HFFc6 (cell line): ENCODE measurements around the gene LYSMD3. TPM values are rescaled to one million over a fixed set of nuclear protein-coding genes. Genes with fewer than 3 reads are reported as not detected.
A peak's percentile ranks its signal among the peaks of the same experiment; 100 is the strongest.

Experiments
- DNase-seq: peaks from one replicate; pipeline ENCODE4 v3.0.0-alpha.2; 2018
- H3K27ac Mint-ChIP-seq: 2 replicates; pipeline ENCODE4 v1.8.0; 2020; ENCODE audit warnings: mild to moderate bottlenecking, mixed read lengths
- H3K27me3 Mint-ChIP-seq: 2 replicates; pipeline ENCODE4 v1.8.0; 2021; ENCODE audit warnings: mild to moderate bottlenecking, moderate library complexity, mixed read lengths; ENCODE audit not compliant: insufficient read depth
- H3K36me3 Mint-ChIP-seq: 2 replicates; pipeline ENCODE4 v1.8.0; 2021; ENCODE audit warnings: low read depth, mixed read lengths
- H3K4me1 Mint-ChIP-seq: 2 replicates; pipeline ENCODE4 v1.8.0; 2020; ENCODE audit warnings: low read depth, mixed read lengths
- H3K4me3 Mint-ChIP-seq: 2 replicates; pipeline ENCODE4 v1.8.0; 2020; ENCODE audit warnings: mild to moderate bottlenecking, moderate library complexity, mixed read lengths
- H3K9me3 Mint-ChIP-seq: 2 replicates; pipeline ENCODE4 v1.8.0; 2020; ENCODE audit warnings: mild to moderate bottlenecking, mixed read lengths
- CTCF ChIP-seq: fragments of 200-600 bp; sonication (generic); IDR thresholded peaks from 2 replicates; pipeline ENCODE4 v1.5.0; 2021; ENCODE audit warnings: antibody characterized with exemption, mild to moderate bottlenecking
- total RNA-seq, 6 experiments: library from RNA; stranded (reverse); fragmentation: NEBNext Ultra II Directional; extraction: Animal tissue kit (Norgen Biotek cat#: 25700); gene quantifications; 2 replicates in 1 of 6; 3 replicates in 5 of 6; pipeline ENCODE4 v1.2.3, GENCODE V29; 2021

LYSMD3 gene
- total RNA-seq, 6 experiments from 2014 or later, result 28.5 to 34.8 (median 31.6) TPM

- TF ChIP-seq CTCF, result no peak
- Mint-ChIP-seq H3K36me3 (peaks cover 4% of the 10 kb centered on the region; the same call in 1 of the 2 replicates), H3K27ac (no peak overlapping the region), H3K4me1 (peaks cover 47% of the 10 kb centered on the region), H3K9me3 (no peaks in the 10 kb centered on the region), H3K27me3 (peaks cover 3% of the 10 kb centered on the region; the same call in 1 of the 2 replicates), H3K4me3 (peak overlapping the region; percentile 99)
- DNase-seq, result no peak
Observed at GRCh38 chr5:90475436-90475980, 53.9 kb downstream of the LYSMD3 start.

- Mint-ChIP-seq H3K9me3 (no peaks in the 10 kb centered on the region), H3K4me1 (peaks cover 37% of the 10 kb centered on the region), H3K4me3 (peak within 1 kb of the TSS; percentile 99), H3K27ac (peak within 1 kb of the TSS; percentile 89), H3K36me3 (peaks cover 9% of the 10 kb centered on the region; the same call in 1 of the 2 replicates), H3K27me3 (peaks cover 3% of the 10 kb centered on the region; the same call in 1 of the 2 replicates)
- TF ChIP-seq CTCF, result peak; percentile 73
- DNase-seq, result peak; percentile 89
Observed at GRCh38 chr5:90474235-90475107, 54.9 kb downstream of the LYSMD3 start, which contains the start of the genes MBLAC2 and POLR3G. TSS of gene MBLAC2 (minus strand) at chr5:90474771. CDS start at chr5:90474292, 479 bp downstream. TSS of gene POLR3G (plus strand) at chr5:90474864. CDS start at chr5:90485568, 10,704 bp downstream.

- DNase-seq, result no peak
- Mint-ChIP-seq H3K9me3 (no peaks in the 10 kb centered on the region), H3K27ac (peak overlapping the region; percentile 89), H3K27me3 (peaks cover 3% of the 10 kb centered on the region; the same call in 1 of the 2 replicates), H3K4me3 (peak overlapping the region; percentile 99), H3K36me3 (peaks cover 12% of the 10 kb centered on the region), H3K4me1 (peaks cover 34% of the 10 kb centered on the region)
- TF ChIP-seq CTCF, result no peak
Observed at GRCh38 chr5:90473396-90474234, 55.8 kb downstream of the LYSMD3 start.

GRCh38 chr5:90472783-90473395 lies 56.5 kb downstream of the LYSMD3 start:
- Mint-ChIP-seq H3K36me3 (peaks cover 18% of the 10 kb centered on the region), H3K27ac (peak overlapping the region; percentile 89), H3K4me3 (peak overlapping the region; percentile 99), H3K27me3 (peaks cover 3% of the 10 kb centered on the region; the same call in 1 of the 2 replicates), H3K4me1 (peaks cover 34% of the 10 kb centered on the region), H3K9me3 (no peaks in the 10 kb centered on the region)
- no peak for TF ChIP-seq CTCF
- no peak for DNase-seq

Other genes with a start within 250 kb of the LYSMD3 start
- gene CETN3, start 119.8 kb downstream of the LYSMD3 start, total RNA-seq, result 10 to 100 TPM; 19.6 to 29.3 (median 24.8) TPM
- gene MBLAC2, start 54.8 kb downstream of the LYSMD3 start, total RNA-seq, result 1 to 10 TPM; 5.1 to 6.3 (median 5.6) TPM
- 10 to 100 TPM in 5 of 6 experiments, 1 to 10 TPM in 1; 6.7 to 17.0 (median 15.3) TPM for gene POLR3G, start 54.7 kb downstream of the LYSMD3 start, total RNA-seq
- not detected for gene ADGRV1, start 29.2 kb upstream of the LYSMD3 start, total RNA-seq